Motor neuron (in vitro differentiated cells): Measurements from ENCODE around the gene CYLD. TPM values are rescaled to one million over a fixed set of nuclear protein-coding genes. Genes with fewer than 3 reads are reported as not detected.

Experiments used
- ATAC-seq, 8 experiments: fragments of 200-7000 bp; cut with Tn5 transposase; replicated peaks in 6 of 8; 2 replicates each; pipeline ENCODE4 v1.8.0; 2021; ENCODE audit warnings: mild to moderate bottlenecking in 8 of 8, moderate library complexity in 8 of 8
- H3K27ac ChIP-seq, 2 donors: fragments of 250-450 bp; sonication (Bioruptor Pico); 2 replicates each; pipeline ENCODE4 v1.9.0; 2021; ENCODE audit warnings: antibody characterized with exemption in 2 of 2, mild to moderate bottlenecking in 2 of 2, moderate library complexity in 1 of 2
- H3K4me1 ChIP-seq, 2 donors: fragments of 250-450 bp; sonication (Bioruptor Pico); replicated peaks in 1 of 2; 2 replicates each; pipeline ENCODE4 v1.6.1; 2021; ENCODE audit warnings: antibody characterized with exemption in 2 of 2, mild to moderate bottlenecking in 2 of 2, moderate library complexity in 1 of 2
- H3K4me3 ChIP-seq, 5 donors: fragments of 250-450 bp; sonication (Bioruptor Pico); 2 replicates each; pipeline ENCODE4 v1.9.0; 2021; ENCODE audit warnings: antibody characterized with exemption in 5 of 5, mild to moderate bottlenecking in 5 of 5, moderate library complexity in 4 of 5
- WGBS, 10 experiments: fragments of 450-650 bp; shearing (Covaris generic); methylation state at CpG; one replicate each; pipeline ENCODE4 v1.0.0; 2022; 5-methylcytosine and 5-hydroxymethylcytosine counted together
- in situ Hi-C, 9 experiments: fragments of 400-800 bp; cut with MboI; loops; one replicate each; pipeline ENCODE4 v1.15.0; 2021; ENCODE audit warnings: low sequenced_read_pairs in 9 of 9, low pct_unique_long_range_greater_than_20kb in 2 of 9; ENCODE audit not compliant: unreplicated experiment in 9 of 9
- total RNA-seq, 8 experiments: library from RNA; unstranded; fragments of 300-600 nt; gene quantifications; 2 replicates each; pipeline versions ENCODE4 v1.2.3 to v1.2.4, GENCODE V29; 2022

Gene CYLD
- total RNA-seq, 8 experiments from 2014 or later = 13.4 to 29.7 (median 21.6) TPM

GRCh38 chr16:50736448-50736847 lies 5.4 kb upstream of the CYLD start:
- Histone ChIP-seq H3K27ac (no peak overlapping the region), H3K4me1 (no peaks in the 10 kb centered on the region), H3K4me3 (no peak overlapping the region)
- ATAC-seq = no peak
- in situ Hi-C loops = no loop called here
- WGBS, 10 experiments = 46 to 100% (median 60%) methylated on average over 1 to 6 of the region's 9 CpGs; no CpG with 5 or more reads in 3 of the 10 experiments

GRCh38 chr16:50737420-50737959 lies 4.4 kb upstream of the CYLD start:
- H3K4me3 ChIP-seq = no peak overlapping the region
- H3K27ac ChIP-seq = no peak overlapping the region
- ATAC-seq = no peak
- WGBS, 10 experiments = 0 to 75% (median 50%) methylated on average over 1 of the region's 1 CpG; no CpG with 5 or more reads in 2 of the 10 experiments
- H3K4me1 ChIP-seq = no peaks in the 10 kb centered on the region
- in situ Hi-C loops = no loop called here

- ATAC-seq = no peak
- no peak overlapping the region for H3K27ac ChIP-seq
- peaks cover 3 to 9% of the 10 kb centered on the region in 2 donors for H3K4me1 ChIP-seq
- H3K4me3 ChIP-seq = no peak overlapping the region
- in situ Hi-C loops = no loop called here
- 71 to 100% (median 100%) methylated on average over 1 of the region's 1 CpG; no CpG with 5 or more reads in 3 of the 10 experiments for WGBS, 10 experiments
Observed at GRCh38 chr16:50739031-50739430, 2.9 kb upstream of the CYLD start.

- H3K4me3 ChIP-seq = no peak overlapping the region
- ATAC-seq = no peak
- peaks cover 3 to 9% of the 10 kb centered on the region in 2 donors for H3K4me1 ChIP-seq
- no peak overlapping the region for H3K27ac ChIP-seq
- in situ Hi-C loops = no loop called here
- 0 to 75% (median 28%) methylated on average over 1 of the region's 1 CpG; no CpG with 5 or more reads in 6 of the 10 experiments for WGBS, 10 experiments
Observed at GRCh38 chr16:50740736-50741135, 1.1 kb upstream of the CYLD start.

GRCh38 chr16:50741225-50741780 lies 583 bp upstream of the CYLD start:
- no peak overlapping the region for H3K27ac ChIP-seq
- H3K4me3 ChIP-seq = peak overlapping the region; percentile 22 to 35 (median 35)
- peaks cover 3 to 9% of the 10 kb centered on the region in 2 donors for H3K4me1 ChIP-seq
- ATAC-seq = peak in 1 of 8 experiments; percentile 1
- in situ Hi-C loops = no loop called here
- 0 to 61% (median 13%) methylated on average over 1 to 17 of the region's 21 CpGs; no CpG with 5 or more reads in 2 of the 10 experiments for WGBS, 10 experiments

- ATAC-seq = no peak
Observed at GRCh38 chr16:50742576-50743200, 802 bp downstream of the CYLD start.

GRCh38 chr16:50743581-50744225 lies 1.8 kb downstream of the CYLD start:
- H3K4me3 ChIP-seq = no peak overlapping the region
- 23 to 94% (median 79%) methylated on average over 2 to 3 of the region's 3 CpGs for WGBS, 10 experiments
- no peak overlapping the region for H3K27ac ChIP-seq
- ATAC-seq = no peak
- in situ Hi-C loops = no loop called here
- H3K4me1 ChIP-seq = peaks cover 3 to 9% of the 10 kb centered on the region in 2 donors

More at GRCh38 chr16:50742576-50743200, 802 bp downstream of the CYLD start:
- in situ Hi-C loops = no loop called here
- Histone ChIP-seq H3K4me3 (peak overlapping the region; percentile 70 to 97 (median 88)), H3K27ac (no peak overlapping the region), H3K4me1 (peaks cover 3 to 9% of the 10 kb centered on the region in 2 donors)
- WGBS, 10 experiments = 0 to 60% (median 3%) methylated on average over 1 to 8 of the region's 28 CpGs; no CpG with 5 or more reads in 3 of the 10 experiments

- WGBS, 10 experiments = 47 to 100% (median 67%) methylated on average over 2 to 3 of the region's 3 CpGs; no CpG with 5 or more reads in 1 of the 10 experiments
- Histone ChIP-seq H3K27ac (no peak overlapping the region), H3K4me1 (peaks cover 3 to 9% of the 10 kb centered on the region in 2 donors), H3K4me3 (no peak overlapping the region)
- in situ Hi-C loops = no loop called here
- no peak for ATAC-seq
Observed at GRCh38 chr16:50744881-50745280, 3.0 kb downstream of the CYLD start.

- ATAC-seq = no peak
- Histone ChIP-seq H3K4me3 (no peak overlapping the region), H3K4me1 (peaks cover 3 to 9% of the 10 kb centered on the region in 2 donors), H3K27ac (no peak overlapping the region)
- in situ Hi-C loops = no loop called here
- 86 to 100% (median 95%) methylated on average over 1 to 4 of the region's 4 CpGs; no CpG with 5 or more reads in 5 of the 10 experiments for WGBS, 10 experiments
Observed at GRCh38 chr16:50745940-50746339, 4.1 kb downstream of the CYLD start.

- no peak overlapping the region for H3K4me3 ChIP-seq
- H3K27ac ChIP-seq = no peak overlapping the region
- ATAC-seq = peak in 2 of 8 experiments; percentile 19 to 20
- peaks cover 3 to 9% of the 10 kb centered on the region in 2 donors for H3K4me1 ChIP-seq
- in situ Hi-C loops = no loop called here
- WGBS, 10 experiments = 75 to 99% (median 84%) methylated on average over 3 to 7 of the region's 7 CpGs
Observed at GRCh38 chr16:50747207-50747956, 5.5 kb downstream of the CYLD start.

- no peak for ATAC-seq
- Histone ChIP-seq H3K27ac (no peak overlapping the region), H3K4me1 (no peaks in the 10 kb centered on the region), H3K4me3 (no peak overlapping the region)
- 80 to 100% (median 85%) methylated on average over 1 to 6 of the region's 6 CpGs for WGBS, 10 experiments
- in situ Hi-C loops = no loop called here
Observed at GRCh38 chr16:50751528-50751927, 9.6 kb downstream of the CYLD start.

- 60 to 100% (median 91%) methylated on average over 1 to 4 of the region's 4 CpGs for WGBS, 10 experiments
- no peak overlapping the region for H3K4me3 ChIP-seq
- ATAC-seq = no peak
- in situ Hi-C loops = no loop called here
- H3K4me1 ChIP-seq = no peaks in the 10 kb centered on the region
- H3K27ac ChIP-seq = no peak overlapping the region
Observed at GRCh38 chr16:50752471-50753235, 10.8 kb downstream of the CYLD start.
